Measurements from ENCODE around the gene KLHL2. TPM values are rescaled to one million over a fixed set of nuclear protein-coding genes. Genes with fewer than 3 reads are reported as not detected.
A peak's percentile ranks its signal among the peaks of the same experiment; 100 is the strongest.

Gene KLHL2
- total and polyA plus RNA-seq, 2 of the 13 experiments (the other 11 are each of a cell fraction or from before 2014, with no cell fraction given), result 9.2 to 17.6 TPM

GRCh38 chr4:165367040-165367439, 159.7 kb downstream of the KLHL2 start (continued):
- peak; percentile 62 for TF ChIP-seq FOXP4 (CRISPR knock-in tag; IDR thresholded peaks at IDR 0.05)
- no peak for TF ChIP-seq FOXP1 (IDR thresholded peaks at IDR 0.05)
- TF ChIP-seq FOXP1 (CRISPR knock-in tag; IDR thresholded peaks at IDR 0.05), result peak; percentile 60; the same call in 1 of the 2 replicates
- 0 out of 2 replicates have a peak, but pooled peaks have one; percentile 48 for TF ChIP-seq ZNF740 (CRISPR knock-in tag; IDR thresholded peaks at IDR 0.05)
- TF ChIP-seq ZNF142 (CRISPR knock-in tag; IDR thresholded peaks at IDR 0.05), result no peak
- TF ChIP-seq ATF3 (CRISPR knock-in tag; IDR thresholded peaks at IDR 0.05), result peak; percentile 95
- peak; percentile 42; the same call in 1 of the 2 replicates for TF ChIP-seq ZSCAN5A (CRISPR knock-in tag; IDR thresholded peaks at IDR 0.05; ENCODE audit: borderline replicate concordance)
- TF ChIP-seq SAP130 (CRISPR knock-in tag; IDR thresholded peaks at IDR 0.05; ENCODE audit: low read depth), result peak; percentile 70
- TF ChIP-seq ETV5 (CRISPR knock-in tag; IDR thresholded peaks at IDR 0.05; ENCODE audit: borderline replicate concordance), result peak; percentile 41; the same call in 1 of the 2 replicates
- TF ChIP-seq PRMT3 (CRISPR knock-in tag; IDR thresholded peaks at IDR 0.05; ENCODE audit: borderline replicate concordance, low read depth), result no peak
- peak; percentile 62 for TF ChIP-seq FOXA3 (CRISPR knock-in tag; IDR thresholded peaks at IDR 0.05)
- peak; percentile 73 for TF ChIP-seq NR2C2 (CRISPR knock-in tag; IDR thresholded peaks at IDR 0.05; ENCODE audit: borderline replicate concordance)
- TF ChIP-seq MED1 (CRISPR knock-in tag; IDR thresholded peaks at IDR 0.05), result peak; percentile 94
- no peak for TF ChIP-seq ZNF709 (CRISPR knock-in tag; IDR thresholded peaks at IDR 0.05)
- peak; percentile 64; the same call in 1 of the 2 replicates for TF ChIP-seq ZMYM4 (CRISPR knock-in tag; IDR thresholded peaks at IDR 0.05)
- TF ChIP-seq PITX1 (CRISPR knock-in tag; IDR thresholded peaks at IDR 0.05), result peak; percentile 52; the same call in 1 of the 2 replicates
- TF ChIP-seq BHLHE40 (IDR thresholded peaks at IDR 0.05; ENCODE audit: low read length), result peak; percentile 94
- TF ChIP-seq IRF2 (CRISPR knock-in tag; IDR thresholded peaks at IDR 0.05), result peak; percentile 73
- no peak for TF ChIP-seq FOXA1 (IDR thresholded peaks at IDR 0.05)
- 0 out of 2 replicates have a peak, but pooled peaks have one; percentile 15 for TF ChIP-seq FOXA1 (CRISPR knock-in tag; IDR thresholded peaks at IDR 0.05)
- TF ChIP-seq CEBPB (IDR thresholded peaks at IDR 0.05; ENCODE audit: borderline replicate concordance, low read depth, low read length), result peak; percentile 93
- TF ChIP-seq DPF2 (CRISPR knock-in tag; IDR thresholded peaks at IDR 0.05; ENCODE audit: borderline replicate concordance, low read depth), result peak; percentile 30; the same call in 1 of the 2 replicates
- TF ChIP-seq ZNF33A (CRISPR knock-in tag; IDR thresholded peaks at IDR 0.05; ENCODE audit: borderline replicate concordance), result no peak
